Fibroblast of lung (primary cell): Measurements from ENCODE around the gene CIAO2B. TPM values are rescaled to one million over a fixed set of nuclear protein-coding genes. Genes with fewer than 3 reads are reported as not detected.

ENCODE experiments used
- DNase-seq, 2 donors: peaks; one replicate each; pipeline versions ENCODE4 v3.0.0 to v3.0.0-alpha.2; 2010; ENCODE audit warnings: low read depth in 2 of 2
- H2AFZ ChIP-seq: 2 replicates; pipeline ENCODE4 v1.5.1; 2012; ENCODE audit warnings: low read length, control low read depth, inconsistent platforms
- H3K27ac ChIP-seq: 2 replicates; pipeline ENCODE4 v1.5.1; 2011; ENCODE audit warnings: low read length, control low read depth; ENCODE audit not compliant: insufficient read depth
- H3K27me3 ChIP-seq: 2 replicates; pipeline ENCODE4 v1.5.1; 2011; ENCODE audit warnings: mild to moderate bottlenecking, low read length; ENCODE audit not compliant: control insufficient read depth, insufficient read depth
- H3K36me3 ChIP-seq: 2 replicates; pipeline ENCODE4 v1.5.1; 2011; ENCODE audit warnings: low read length; ENCODE audit not compliant: control insufficient read depth, insufficient read depth
- H3K4me1 ChIP-seq: 2 replicates; pipeline ENCODE4 v1.5.1; 2011; ENCODE audit warnings: low read length; ENCODE audit not compliant: control insufficient read depth, insufficient read depth; ENCODE audit errors: extremely low read depth
- H3K4me2 ChIP-seq: 2 replicates; pipeline ENCODE4 v1.5.1; 2011; ENCODE audit warnings: low read length, control low read depth; ENCODE audit not compliant: insufficient read depth; ENCODE audit errors: extremely low read depth
- H3K4me3 ChIP-seq, 4 experiments: fragments of 200-600 bp in 1 of 4; sonication (generic) in 1 of 4; replicated peaks in 1 of 4; 2 replicates each; pipeline ENCODE4 v1.5.1; 2011 to 2016; ENCODE audit warnings: low read length in 4 of 4, low read depth in 3 of 4, mild to moderate bottlenecking in 3 of 4, control low read depth in 2 of 4, inconsistent platforms in 1 of 4, mixed read lengths in 1 of 4; ENCODE audit not compliant: insufficient read depth in 1 of 4; ENCODE audit errors: control extremely low read depth in 1 of 4
- H3K79me2 ChIP-seq: 2 replicates; pipeline ENCODE4 v1.5.1; 2012; ENCODE audit warnings: mild to moderate bottlenecking, low read length, inconsistent platforms; ENCODE audit not compliant: control insufficient read depth, insufficient read depth
- H3K9ac ChIP-seq: 2 replicates; pipeline ENCODE4 v1.5.1; 2011; ENCODE audit warnings: mild to moderate bottlenecking, low read length, control low read depth; ENCODE audit not compliant: insufficient read depth
- H3K9me3 ChIP-seq: 2 replicates; pipeline ENCODE4 v1.5.1; 2012; ENCODE audit warnings: low read depth, low read length; ENCODE audit not compliant: control insufficient read depth, insufficient read depth
- H4K20me1 ChIP-seq: 2 replicates; pipeline ENCODE4 v1.5.1; 2011; ENCODE audit warnings: low read length; ENCODE audit not compliant: control insufficient read depth, insufficient read depth; ENCODE audit errors: extremely low read depth
- EZH2 ChIP-seq: IDR thresholded peaks from 2 replicates; pipeline ENCODE4 v1.5.1; 2012; ENCODE audit warnings: low read length, control low read depth, mild to moderate bottlenecking; ENCODE audit errors: missing control alignments
- polyA plus RNA-seq, 2 donors: library from polyadenylated mRNA; depleted of rRNA in 1 of 2; stranded (reverse) in 1 of 2; unstranded in 1 of 2; fragments of >200 nt; gene quantifications; 2 replicates each; pipeline ENCODE4 v1.2.1, GENCODE V29; 2011 to 2012; ENCODE audit warnings: missing spikeins in 1 of 2
- total RNA-seq: library from RNA; depleted of rRNA; stranded (reverse); fragments of >200 nt; gene quantifications from 2 replicates; pipeline ENCODE4 v1.2.1, GENCODE V29; 2014
- TF ChIP-seq, protein P1 (sequence below), 2 donors: IDR thresholded peaks in 1 of 2; conservative IDR thresholded peaks in 1 of 2; 1 replicate in 1 of 2; 2 replicates in 1 of 2; pipeline ENCODE4 v1.5.1; 2011 to 2012; ENCODE audit warnings: low read length in 2 of 2, control low read depth in 1 of 2, inconsistent platforms in 1 of 2, low read depth in 1 of 2, mild to moderate bottlenecking in 1 of 2

CIAO2B gene
- total and polyA plus RNA-seq, 2 donors (not counting 1 experiment from before 2014, with no cell fraction given), result 115 to 217 TPM

GRCh38 chr16:66933776-66934137 is 445 bp downstream of the CIAO2B start:
- Histone ChIP-seq H3K36me3 (peaks cover 3% of the 10 kb centered on the region), H3K9ac (peak overlapping the region; percentile 95), H3K4me3 (peak overlapping the region; percentile 87 to 95 (median 92)), H3K4me1 (peaks cover 7% of the 10 kb centered on the region), H3K4me2 (peak overlapping the region; percentile 95), H3K27ac (peak overlapping the region; percentile 97), H3K27me3 (no peaks in the 10 kb centered on the region), H3K9me3 (no peaks in the 10 kb centered on the region), H2AFZ (peak overlapping the region; percentile 49), H3K79me2 (peaks cover 33% of the 10 kb centered on the region), H4K20me1 (no peaks in the 10 kb centered on the region)
- DNase-seq, result no peak
- TF ChIP-seq EZH2, result no peak
- TF ChIP-seq, protein P1, sequence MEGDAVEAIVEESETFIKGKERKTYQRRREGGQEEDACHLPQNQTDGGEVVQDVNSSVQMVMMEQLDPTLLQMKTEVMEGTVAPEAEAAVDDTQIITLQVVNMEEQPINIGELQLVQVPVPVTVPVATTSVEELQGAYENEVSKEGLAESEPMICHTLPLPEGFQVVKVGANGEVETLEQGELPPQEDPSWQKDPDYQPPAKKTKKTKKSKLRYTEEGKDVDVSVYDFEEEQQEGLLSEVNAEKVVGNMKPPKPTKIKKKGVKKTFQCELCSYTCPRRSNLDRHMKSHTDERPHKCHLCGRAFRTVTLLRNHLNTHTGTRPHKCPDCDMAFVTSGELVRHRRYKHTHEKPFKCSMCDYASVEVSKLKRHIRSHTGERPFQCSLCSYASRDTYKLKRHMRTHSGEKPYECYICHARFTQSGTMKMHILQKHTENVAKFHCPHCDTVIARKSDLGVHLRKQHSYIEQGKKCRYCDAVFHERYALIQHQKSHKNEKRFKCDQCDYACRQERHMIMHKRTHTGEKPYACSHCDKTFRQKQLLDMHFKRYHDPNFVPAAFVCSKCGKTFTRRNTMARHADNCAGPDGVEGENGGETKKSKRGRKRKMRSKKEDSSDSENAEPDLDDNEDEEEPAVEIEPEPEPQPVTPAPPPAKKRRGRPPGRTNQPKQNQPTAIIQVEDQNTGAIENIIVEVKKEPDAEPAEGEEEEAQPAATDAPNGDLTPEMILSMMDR (conservative IDR thresholded peaks at IDR 0.05 in 1 of 2, IDR thresholded peaks at IDR 0.05 in 1 of 2; ENCODE audit: low read depth in 1 of 2, low read length in 2 of 2), result no peak

GRCh38 chr16:66932076-66932475 is 2.1 kb downstream of the CIAO2B start:
- H3K4me2 ChIP-seq, result no peak overlapping the region
- no peaks in the 10 kb centered on the region for H4K20me1 ChIP-seq
- H3K27me3 ChIP-seq, result no peaks in the 10 kb centered on the region
- H3K4me1 ChIP-seq, result peaks cover 22% of the 10 kb centered on the region
- no peak overlapping the region for H3K4me3 ChIP-seq
- no peaks in the 10 kb centered on the region for H3K9me3 ChIP-seq
- H3K27ac ChIP-seq, result no peak overlapping the region
- no peak for DNase-seq
- no peaks in the 10 kb centered on the region for H3K36me3 ChIP-seq
- no peak overlapping the region for H2AFZ ChIP-seq
- TF ChIP-seq EZH2, result no peak
- TF ChIP-seq, protein P1 (conservative IDR thresholded peaks at IDR 0.05 in 1 of 2, IDR thresholded peaks at IDR 0.05 in 1 of 2; ENCODE audit: low read depth in 1 of 2, low read length in 2 of 2), result no peak
- H3K79me2 ChIP-seq, result peaks cover 31% of the 10 kb centered on the region
- H3K9ac ChIP-seq, result no peak overlapping the region

GRCh38 chr16:66931665-66932064 is 2.5 kb downstream of the CIAO2B start:
- Histone ChIP-seq H3K79me2 (peaks cover 30% of the 10 kb centered on the region), H3K4me1 (peaks cover 25% of the 10 kb centered on the region), H3K27ac (no peak overlapping the region), H3K36me3 (no peaks in the 10 kb centered on the region), H3K27me3 (no peaks in the 10 kb centered on the region), H2AFZ (no peak overlapping the region), H3K9ac (no peak overlapping the region), H4K20me1 (no peaks in the 10 kb centered on the region), H3K4me3 (no peak overlapping the region), H3K9me3 (no peaks in the 10 kb centered on the region), H3K4me2 (no peak overlapping the region)
- DNase-seq, result no peak
- TF ChIP-seq EZH2, result no peak
- TF ChIP-seq, protein P1 (conservative IDR thresholded peaks at IDR 0.05 in 1 of 2, IDR thresholded peaks at IDR 0.05 in 1 of 2; ENCODE audit: low read depth in 1 of 2, low read length in 2 of 2), result no peak
